HEK293 (cell line): ENCODE data around the gene SERPINA10.

Experiments
- CTCF ChIA-PET: fragments of 350-600 bp; formaldehyde crosslinking; extraction: SDS; loops from one replicate; lab custom pipeline; 2021; ENCODE audit warnings: antibody characterized with exemption; lab: Yijun Ruan, JAX
- POLR2A ChIA-PET: fragments of 300-600 bp; formaldehyde crosslinking; extraction: SDS; loops from one replicate; lab custom pipeline; 2020; ENCODE audit warnings: antibody characterized with exemption, inconsistent platforms; lab: Yijun Ruan, JAX
- H3K27ac ChIP-seq: fragments of 200-500 bp; sonication (Bioruptor generic); 2 replicates; pipeline ENCODE4 v1.5.1; 2014; ENCODE audit warnings: low read depth, low read length, control low read depth, inconsistent platforms; ENCODE audit errors: extremely low read depth
- H3K36me3 ChIP-seq, 2 experiments: fragments of 200-500 bp in 1 of 2; sonication (Bioruptor generic) in 1 of 2; 1 replicate in 1 of 2; 2 replicates in 1 of 2; pipeline ENCODE4 v1.5.1; 2014 to 2017; ENCODE audit warnings: inconsistent platforms in 2 of 2, low read length in 2 of 2; ENCODE audit not compliant: control insufficient read depth in 2 of 2, insufficient read depth in 1 of 2
- H3K4me1 ChIP-seq: fragments of 200-500 bp; sonication (Bioruptor generic); 2 replicates; pipeline ENCODE4 v1.5.1; 2014; ENCODE audit warnings: mild to moderate bottlenecking, low read length, inconsistent platforms; ENCODE audit not compliant: control insufficient read depth, insufficient read depth
- H3K4me3 ChIP-seq: 2 replicates; pipeline ENCODE4 v1.5.1; 2011; ENCODE audit warnings: low read depth, mild to moderate bottlenecking, control low read depth, low read length, moderate library complexity
- H3K9me3 ChIP-seq: fragments of 200-500 bp; sonication (Bioruptor generic); 2 replicates; pipeline ENCODE4 v1.5.1; 2014; ENCODE audit warnings: low read depth, low read length, inconsistent platforms; ENCODE audit not compliant: control insufficient read depth, insufficient read depth
- IKZF3 ChIP-seq: fragments of 450-650 bp; IDR thresholded peaks from 2 replicates; pipeline ENCODE4 v1.5.0; 2018; ENCODE audit warnings: missing biosample characterization, mild to moderate bottlenecking, missing genetic modification characterization, moderate library complexity
- MEIS1 ChIP-seq: sonication (generic); formaldehyde crosslinking; IDR thresholded peaks from 2 replicates; pipeline ENCODE4 v1.8.1; 2022; ENCODE audit warnings: missing genetic modification reagents, mild to moderate bottlenecking, borderline replicate concordance
- PRDM1 ChIP-seq: fragments of 450-650 bp; formaldehyde crosslinking; IDR thresholded peaks from 2 replicates; pipeline ENCODE4; 2016; ENCODE audit warnings: missing biosample characterization, missing genetic modification characterization
- ZBTB8A ChIP-seq: fragments of 450-650 bp; formaldehyde crosslinking; IDR thresholded peaks from 2 replicates; pipeline ENCODE4 v1.5.1; 2016; ENCODE audit warnings: missing biosample characterization, missing genetic modification characterization
- ZNF248 ChIP-seq: fragments of 450-650 bp; formaldehyde crosslinking; IDR thresholded peaks from 2 replicates; pipeline ENCODE4 v1.5.1; 2017; ENCODE audit warnings: missing biosample characterization, missing genetic modification characterization
- ZNF354C ChIP-seq: fragments of 450-650 bp; formaldehyde crosslinking; IDR thresholded peaks from 2 replicates; pipeline ENCODE4 v1.5.1; 2016; ENCODE audit warnings: missing biosample characterization, missing genetic modification characterization, low read depth, borderline replicate concordance
- ZNF501 ChIP-seq: fragments of 450-650 bp; formaldehyde crosslinking; IDR thresholded peaks from 2 replicates; pipeline ENCODE4 v1.5.1; 2016; ENCODE audit warnings: missing biosample characterization, missing genetic modification characterization
- ZNF548 ChIP-seq: fragments of 450-650 bp; formaldehyde crosslinking; IDR thresholded peaks from 2 replicates; pipeline ENCODE4 v1.5.1; 2016; ENCODE audit warnings: missing biosample characterization, missing genetic modification characterization
- ZNF621 ChIP-seq: fragments of 450-650 bp; formaldehyde crosslinking; IDR thresholded peaks from 2 replicates; pipeline ENCODE4 v1.5.1; 2017; ENCODE audit warnings: missing biosample characterization, missing genetic modification characterization
- ZNF791 ChIP-seq: fragments of 450-650 bp; formaldehyde crosslinking; IDR thresholded peaks from 2 replicates; pipeline ENCODE4 v1.5.1; 2016; ENCODE audit warnings: missing biosample characterization, missing genetic modification characterization
- TF ChIP-seq, protein P1 (sequence below): fragments of 450-650 bp; formaldehyde crosslinking; IDR thresholded peaks from 2 replicates; pipeline ENCODE4 v1.5.1; 2016; ENCODE audit warnings: missing biosample characterization, missing genetic modification characterization
- TF ChIP-seq, protein P2 (sequence below): fragments of 450-650 bp; formaldehyde crosslinking; IDR thresholded peaks from 2 replicates; pipeline ENCODE4 v1.5.1; 2016; ENCODE audit warnings: missing biosample characterization, missing genetic modification characterization
- TF ChIP-seq, protein P3 (sequence below): fragments of 450-650 bp; formaldehyde crosslinking; IDR thresholded peaks from 2 replicates; pipeline ENCODE4 v1.5.1; 2017; ENCODE audit warnings: missing biosample characterization, missing genetic modification characterization
- TF ChIP-seq, protein P4 (sequence below): IDR thresholded peaks from 2 replicates; pipeline ENCODE4 v1.6.1; 2011; ENCODE audit warnings: mild to moderate bottlenecking, low read depth, low read length, borderline replicate concordance
- TF ChIP-seq, protein P5 (sequence below): fragments of 450-650 bp; formaldehyde crosslinking; IDR thresholded peaks from 2 replicates; pipeline ENCODE4 v1.5.1; 2017; ENCODE audit warnings: missing biosample characterization, missing genetic modification characterization
- TF ChIP-seq, protein P6 (sequence below): fragments of 450-650 bp; formaldehyde crosslinking; IDR thresholded peaks from 2 replicates; pipeline ENCODE4 v1.5.1; 2016; ENCODE audit warnings: missing biosample characterization, missing genetic modification characterization, borderline replicate concordance
- TF ChIP-seq, protein P7 (sequence below): fragments of 450-650 bp; formaldehyde crosslinking; IDR thresholded peaks from 2 replicates; pipeline ENCODE4 v1.5.1; 2016; ENCODE audit warnings: missing biosample characterization, missing genetic modification characterization

SERPINA10 gene

DNA sequence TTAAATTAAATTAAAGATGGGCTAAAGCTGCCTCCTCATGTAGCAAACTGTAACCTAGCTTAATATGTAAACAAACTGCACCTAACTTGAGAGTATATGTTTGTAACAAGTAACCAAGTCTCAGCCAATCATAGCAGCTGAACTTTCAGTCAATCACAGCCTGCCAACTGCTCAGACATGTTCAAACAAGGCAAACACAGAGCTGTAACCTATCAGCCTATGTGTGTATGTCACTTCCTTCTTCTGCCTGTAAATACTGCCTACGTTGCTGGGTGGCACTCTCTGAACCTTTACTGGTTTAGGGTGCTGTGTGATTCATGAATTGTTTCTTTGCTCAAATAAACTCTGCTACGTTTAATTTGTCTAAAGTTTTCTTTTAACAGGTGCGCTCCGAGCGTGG is 27.2 kb upstream of the SERPINA10 start (continued):
- TF ChIP-seq, protein P1, sequence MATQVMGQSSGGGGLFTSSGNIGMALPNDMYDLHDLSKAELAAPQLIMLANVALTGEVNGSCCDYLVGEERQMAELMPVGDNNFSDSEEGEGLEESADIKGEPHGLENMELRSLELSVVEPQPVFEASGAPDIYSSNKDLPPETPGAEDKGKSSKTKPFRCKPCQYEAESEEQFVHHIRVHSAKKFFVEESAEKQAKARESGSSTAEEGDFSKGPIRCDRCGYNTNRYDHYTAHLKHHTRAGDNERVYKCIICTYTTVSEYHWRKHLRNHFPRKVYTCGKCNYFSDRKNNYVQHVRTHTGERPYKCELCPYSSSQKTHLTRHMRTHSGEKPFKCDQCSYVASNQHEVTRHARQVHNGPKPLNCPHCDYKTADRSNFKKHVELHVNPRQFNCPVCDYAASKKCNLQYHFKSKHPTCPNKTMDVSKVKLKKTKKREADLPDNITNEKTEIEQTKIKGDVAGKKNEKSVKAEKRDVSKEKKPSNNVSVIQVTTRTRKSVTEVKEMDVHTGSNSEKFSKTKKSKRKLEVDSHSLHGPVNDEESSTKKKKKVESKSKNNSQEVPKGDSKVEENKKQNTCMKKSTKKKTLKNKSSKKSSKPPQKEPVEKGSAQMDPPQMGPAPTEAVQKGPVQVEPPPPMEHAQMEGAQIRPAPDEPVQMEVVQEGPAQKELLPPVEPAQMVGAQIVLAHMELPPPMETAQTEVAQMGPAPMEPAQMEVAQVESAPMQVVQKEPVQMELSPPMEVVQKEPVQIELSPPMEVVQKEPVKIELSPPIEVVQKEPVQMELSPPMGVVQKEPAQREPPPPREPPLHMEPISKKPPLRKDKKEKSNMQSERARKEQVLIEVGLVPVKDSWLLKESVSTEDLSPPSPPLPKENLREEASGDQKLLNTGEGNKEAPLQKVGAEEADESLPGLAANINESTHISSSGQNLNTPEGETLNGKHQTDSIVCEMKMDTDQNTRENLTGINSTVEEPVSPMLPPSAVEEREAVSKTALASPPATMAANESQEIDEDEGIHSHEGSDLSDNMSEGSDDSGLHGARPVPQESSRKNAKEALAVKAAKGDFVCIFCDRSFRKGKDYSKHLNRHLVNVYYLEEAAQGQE (tag by site-specific recombination), result no peak

DNA sequence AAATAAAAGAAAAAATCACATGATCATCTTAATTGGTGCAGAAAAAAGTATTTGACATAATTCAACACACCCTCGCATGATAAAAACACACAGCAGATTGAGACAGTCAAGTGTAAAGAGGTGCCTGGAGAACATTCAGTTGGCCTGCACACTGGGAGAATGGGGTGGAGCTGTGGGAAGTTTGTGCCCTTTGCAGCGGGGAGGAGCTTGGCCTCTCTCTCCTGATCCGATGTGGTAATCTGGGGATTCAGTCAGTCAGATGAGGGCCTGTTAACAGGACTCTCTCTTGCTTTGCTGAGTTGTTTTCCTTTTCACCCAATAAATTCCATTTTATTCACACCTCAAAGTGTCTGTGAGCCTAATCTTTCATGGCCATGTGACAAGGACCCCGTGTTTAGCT is 24.2 kb upstream of the SERPINA10 start:
- ChIA-PET POLR2A (no interaction called here), CTCF (no interaction called here)
- Histone ChIP-seq H3K4me1 (no peaks in the 10 kb centered on the region), H3K9me3 (no peaks in the 10 kb centered on the region), H3K4me3 (no peak overlapping the region), H3K27ac (no peak overlapping the region)
- no peak for TF ChIP-seq ZNF248
- TF ChIP-seq, protein P2, sequence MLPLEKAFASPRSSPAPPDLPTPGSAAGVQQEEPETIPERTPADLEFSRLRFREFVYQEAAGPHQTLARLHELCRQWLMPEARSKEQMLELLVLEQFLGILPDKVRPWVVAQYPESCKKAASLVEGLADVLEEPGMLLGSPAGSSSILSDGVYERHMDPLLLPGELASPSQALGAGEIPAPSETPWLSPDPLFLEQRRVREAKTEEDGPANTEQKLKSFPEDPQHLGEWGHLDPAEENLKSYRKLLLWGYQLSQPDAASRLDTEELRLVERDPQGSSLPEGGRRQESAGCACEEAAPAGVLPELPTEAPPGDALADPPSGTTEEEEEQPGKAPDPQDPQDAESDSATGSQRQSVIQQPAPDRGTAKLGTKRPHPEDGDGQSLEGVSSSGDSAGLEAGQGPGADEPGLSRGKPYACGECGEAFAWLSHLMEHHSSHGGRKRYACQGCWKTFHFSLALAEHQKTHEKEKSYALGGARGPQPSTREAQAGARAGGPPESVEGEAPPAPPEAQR, result no peak
- TF ChIP-seq, protein P3, sequence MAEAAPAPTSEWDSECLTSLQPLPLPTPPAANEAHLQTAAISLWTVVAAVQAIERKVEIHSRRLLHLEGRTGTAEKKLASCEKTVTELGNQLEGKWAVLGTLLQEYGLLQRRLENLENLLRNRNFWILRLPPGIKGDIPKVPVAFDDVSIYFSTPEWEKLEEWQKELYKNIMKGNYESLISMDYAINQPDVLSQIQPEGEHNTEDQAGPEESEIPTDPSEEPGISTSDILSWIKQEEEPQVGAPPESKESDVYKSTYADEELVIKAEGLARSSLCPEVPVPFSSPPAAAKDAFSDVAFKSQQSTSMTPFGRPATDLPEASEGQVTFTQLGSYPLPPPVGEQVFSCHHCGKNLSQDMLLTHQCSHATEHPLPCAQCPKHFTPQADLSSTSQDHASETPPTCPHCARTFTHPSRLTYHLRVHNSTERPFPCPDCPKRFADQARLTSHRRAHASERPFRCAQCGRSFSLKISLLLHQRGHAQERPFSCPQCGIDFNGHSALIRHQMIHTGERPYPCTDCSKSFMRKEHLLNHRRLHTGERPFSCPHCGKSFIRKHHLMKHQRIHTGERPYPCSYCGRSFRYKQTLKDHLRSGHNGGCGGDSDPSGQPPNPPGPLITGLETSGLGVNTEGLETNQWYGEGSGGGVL (tag by site-specific recombination), result no peak
- TF ChIP-seq, protein P4, sequence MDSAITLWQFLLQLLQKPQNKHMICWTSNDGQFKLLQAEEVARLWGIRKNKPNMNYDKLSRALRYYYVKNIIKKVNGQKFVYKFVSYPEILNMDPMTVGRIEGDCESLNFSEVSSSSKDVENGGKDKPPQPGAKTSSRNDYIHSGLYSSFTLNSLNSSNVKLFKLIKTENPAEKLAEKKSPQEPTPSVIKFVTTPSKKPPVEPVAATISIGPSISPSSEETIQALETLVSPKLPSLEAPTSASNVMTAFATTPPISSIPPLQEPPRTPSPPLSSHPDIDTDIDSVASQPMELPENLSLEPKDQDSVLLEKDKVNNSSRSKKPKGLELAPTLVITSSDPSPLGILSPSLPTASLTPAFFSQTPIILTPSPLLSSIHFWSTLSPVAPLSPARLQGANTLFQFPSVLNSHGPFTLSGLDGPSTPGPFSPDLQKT, result no peak
- no peak for TF ChIP-seq PRDM1
- TF ChIP-seq, protein P5, sequence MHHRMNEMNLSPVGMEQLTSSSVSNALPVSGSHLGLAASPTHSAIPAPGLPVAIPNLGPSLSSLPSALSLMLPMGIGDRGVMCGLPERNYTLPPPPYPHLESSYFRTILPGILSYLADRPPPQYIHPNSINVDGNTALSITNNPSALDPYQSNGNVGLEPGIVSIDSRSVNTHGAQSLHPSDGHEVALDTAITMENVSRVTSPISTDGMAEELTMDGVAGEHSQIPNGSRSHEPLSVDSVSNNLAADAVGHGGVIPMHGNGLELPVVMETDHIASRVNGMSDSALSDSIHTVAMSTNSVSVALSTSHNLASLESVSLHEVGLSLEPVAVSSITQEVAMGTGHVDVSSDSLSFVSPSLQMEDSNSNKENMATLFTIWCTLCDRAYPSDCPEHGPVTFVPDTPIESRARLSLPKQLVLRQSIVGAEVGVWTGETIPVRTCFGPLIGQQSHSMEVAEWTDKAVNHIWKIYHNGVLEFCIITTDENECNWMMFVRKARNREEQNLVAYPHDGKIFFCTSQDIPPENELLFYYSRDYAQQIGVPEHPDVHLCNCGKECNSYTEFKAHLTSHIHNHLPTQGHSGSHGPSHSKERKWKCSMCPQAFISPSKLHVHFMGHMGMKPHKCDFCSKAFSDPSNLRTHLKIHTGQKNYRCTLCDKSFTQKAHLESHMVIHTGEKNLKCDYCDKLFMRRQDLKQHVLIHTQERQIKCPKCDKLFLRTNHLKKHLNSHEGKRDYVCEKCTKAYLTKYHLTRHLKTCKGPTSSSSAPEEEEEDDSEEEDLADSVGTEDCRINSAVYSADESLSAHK (tag by site-specific recombination), result no peak
- TF ChIP-seq, protein P6, sequence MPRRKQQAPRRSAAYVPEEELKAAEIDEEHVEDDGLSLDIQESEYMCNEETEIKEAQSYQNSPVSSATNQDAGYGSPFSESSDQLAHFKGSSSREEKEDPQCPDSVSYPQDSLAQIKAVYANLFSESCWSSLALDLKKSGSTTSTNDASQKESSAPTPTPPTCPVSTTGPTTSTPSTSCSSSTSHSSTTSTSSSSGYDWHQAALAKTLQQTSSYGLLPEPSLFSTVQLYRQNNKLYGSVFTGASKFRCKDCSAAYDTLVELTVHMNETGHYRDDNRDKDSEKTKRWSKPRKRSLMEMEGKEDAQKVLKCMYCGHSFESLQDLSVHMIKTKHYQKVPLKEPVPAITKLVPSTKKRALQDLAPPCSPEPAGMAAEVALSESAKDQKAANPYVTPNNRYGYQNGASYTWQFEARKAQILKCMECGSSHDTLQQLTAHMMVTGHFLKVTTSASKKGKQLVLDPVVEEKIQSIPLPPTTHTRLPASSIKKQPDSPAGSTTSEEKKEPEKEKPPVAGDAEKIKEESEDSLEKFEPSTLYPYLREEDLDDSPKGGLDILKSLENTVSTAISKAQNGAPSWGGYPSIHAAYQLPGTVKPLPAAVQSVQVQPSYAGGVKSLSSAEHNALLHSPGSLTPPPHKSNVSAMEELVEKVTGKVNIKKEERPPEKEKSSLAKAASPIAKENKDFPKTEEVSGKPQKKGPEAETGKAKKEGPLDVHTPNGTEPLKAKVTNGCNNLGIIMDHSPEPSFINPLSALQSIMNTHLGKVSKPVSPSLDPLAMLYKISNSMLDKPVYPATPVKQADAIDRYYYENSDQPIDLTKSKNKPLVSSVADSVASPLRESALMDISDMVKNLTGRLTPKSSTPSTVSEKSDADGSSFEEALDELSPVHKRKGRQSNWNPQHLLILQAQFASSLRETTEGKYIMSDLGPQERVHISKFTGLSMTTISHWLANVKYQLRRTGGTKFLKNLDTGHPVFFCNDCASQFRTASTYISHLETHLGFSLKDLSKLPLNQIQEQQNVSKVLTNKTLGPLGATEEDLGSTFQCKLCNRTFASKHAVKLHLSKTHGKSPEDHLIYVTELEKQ (tag by site-specific recombination), result no peak
- no peak for TF ChIP-seq MEIS1 (CRISPR knock-in tag)
- no peak for TF ChIP-seq ZBTB8A (tag by site-specific recombination)
- TF ChIP-seq ZNF501 (tag by site-specific recombination), result no peak
- TF ChIP-seq ZNF621 (tag by site-specific recombination), result no peak
- TF ChIP-seq ZNF791, result no peak
- TF ChIP-seq, protein P7, sequence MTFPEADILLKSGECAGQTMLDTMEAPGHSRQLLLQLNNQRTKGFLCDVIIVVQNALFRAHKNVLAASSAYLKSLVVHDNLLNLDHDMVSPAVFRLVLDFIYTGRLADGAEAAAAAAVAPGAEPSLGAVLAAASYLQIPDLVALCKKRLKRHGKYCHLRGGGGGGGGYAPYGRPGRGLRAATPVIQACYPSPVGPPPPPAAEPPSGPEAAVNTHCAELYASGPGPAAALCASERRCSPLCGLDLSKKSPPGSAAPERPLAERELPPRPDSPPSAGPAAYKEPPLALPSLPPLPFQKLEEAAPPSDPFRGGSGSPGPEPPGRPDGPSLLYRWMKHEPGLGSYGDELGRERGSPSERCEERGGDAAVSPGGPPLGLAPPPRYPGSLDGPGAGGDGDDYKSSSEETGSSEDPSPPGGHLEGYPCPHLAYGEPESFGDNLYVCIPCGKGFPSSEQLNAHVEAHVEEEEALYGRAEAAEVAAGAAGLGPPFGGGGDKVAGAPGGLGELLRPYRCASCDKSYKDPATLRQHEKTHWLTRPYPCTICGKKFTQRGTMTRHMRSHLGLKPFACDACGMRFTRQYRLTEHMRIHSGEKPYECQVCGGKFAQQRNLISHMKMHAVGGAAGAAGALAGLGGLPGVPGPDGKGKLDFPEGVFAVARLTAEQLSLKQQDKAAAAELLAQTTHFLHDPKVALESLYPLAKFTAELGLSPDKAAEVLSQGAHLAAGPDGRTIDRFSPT (tag by site-specific recombination), result no peak
- no peak for TF ChIP-seq ZNF354C
- no peak for TF ChIP-seq ZNF548 (tag by site-specific recombination)
- TF ChIP-seq IKZF3 (tag by site-specific recombination), result no peak
- TF ChIP-seq, all 188 proteins: peak for 0
- no peaks in the 10 kb centered on the region for H3K36me3 ChIP-seq
